Calu3 (cell line): ENCODE data around the gene PVALB. TPM values are rescaled to one million over a fixed set of nuclear protein-coding genes. Genes with fewer than 3 reads are reported as not detected.

Source experiments
- BruUV-seq: library from RNA; stranded (reverse); fragments of 400-500 nt; replicated peaks from 2 replicates; lab custom pipeline; 2021; lab: Mats Ljungman, UMichigan
- CTCF ChIA-PET: fragments of 300-600 bp; sonication (Branson Sonifier 250); formaldehyde crosslinking; loops from one replicate; lab custom pipeline; 2022; ENCODE audit warnings: antibody characterized with exemption; lab: Charles Lee
- DNase-seq: peaks from one replicate; pipeline ENCODE4 v3.0.0; 2022
- H3K27ac Mint-ChIP-seq: one replicate; pipeline ENCODE4 v1.8.0; 2022; ENCODE audit warnings: mixed read lengths; ENCODE audit not compliant: unreplicated experiment
- H3K27me3 Mint-ChIP-seq: one replicate; pipeline ENCODE4 v1.8.0; 2022; ENCODE audit warnings: mixed read lengths; ENCODE audit not compliant: unreplicated experiment
- H3K36me3 Mint-ChIP-seq: one replicate; pipeline ENCODE4 v1.8.0; 2022; ENCODE audit warnings: mild to moderate bottlenecking, moderate library complexity, mixed read lengths; ENCODE audit not compliant: insufficient read depth, unreplicated experiment
- H3K4me1 Mint-ChIP-seq: one replicate; pipeline ENCODE4 v1.8.0; 2022; ENCODE audit warnings: mild to moderate bottlenecking, low read depth, mixed read lengths; ENCODE audit not compliant: unreplicated experiment
- H3K4me3 Mint-ChIP-seq: one replicate; pipeline ENCODE4 v1.8.0; 2022; ENCODE audit warnings: mild to moderate bottlenecking, low read depth, moderate library complexity, mixed read lengths; ENCODE audit not compliant: unreplicated experiment
- H3K9me3 Mint-ChIP-seq: one replicate; pipeline ENCODE4 v1.8.0; 2022; ENCODE audit warnings: low read depth, mixed read lengths; ENCODE audit not compliant: unreplicated experiment
- CTCF ChIP-seq: fragments of 200-600 bp; IDR thresholded peaks from one replicate; pipeline ENCODE4 v1.8.0; 2022; ENCODE audit warnings: antibody characterized with exemption; ENCODE audit not compliant: unreplicated experiment
- intact Hi-C: fragments of 100-400 bp; cut with micrococcal nuclease; formaldehyde crosslinking; loops from one replicate; pipeline ENCODE4 v1.10.0; 2022; ENCODE audit not compliant: unreplicated experiment
- total RNA-seq: library from RNA; stranded (reverse); gene quantifications from 2 replicates; pipeline ENCODE4 v1.2.3, GENCODE V29; 2022

Gene PVALB
- total RNA-seq, 1 experiment from 2014 or later: not detected

GRCh38 chr22:36863281-36863680 is 46.4 kb upstream of the PVALB start:
- H3K4me1 Mint-ChIP-seq: no peaks in the 10 kb centered on the region
- H3K9me3 Mint-ChIP-seq: no peaks in the 10 kb centered on the region
- CTCF ChIA-PET: no interaction called here
- no peak for DNase-seq
- intact Hi-C loops: no loop called here
- H3K4me3 Mint-ChIP-seq: no peak overlapping the region
- no TSS peak for BruUV-seq
- no peak for TF ChIP-seq CTCF
- no peaks in the 10 kb centered on the region for H3K36me3 Mint-ChIP-seq
- H3K27ac Mint-ChIP-seq: no peak overlapping the region
- peaks cover 43% of the 10 kb centered on the region for H3K27me3 Mint-ChIP-seq

- H3K27ac Mint-ChIP-seq: no peak overlapping the region
- intact Hi-C loops: no loop called here
- DNase-seq: no peak
- CTCF ChIA-PET: no interaction called here
- TF ChIP-seq CTCF: no peak
- no peaks in the 10 kb centered on the region for H3K4me1 Mint-ChIP-seq
- H3K9me3 Mint-ChIP-seq: no peaks in the 10 kb centered on the region
- no TSS peak for BruUV-seq
- no peak overlapping the region for H3K4me3 Mint-ChIP-seq
- no peaks in the 10 kb centered on the region for H3K36me3 Mint-ChIP-seq
- peaks cover 50% of the 10 kb centered on the region for H3K27me3 Mint-ChIP-seq
Observed at GRCh38 chr22:36862251-36863242, 45.7 kb upstream of the PVALB start.

- Mint-ChIP-seq H3K27ac (no peak within 1 kb of the TSS), H3K4me1 (peaks cover 8% of the 10 kb centered on the region), H3K4me3 (no peak within 1 kb of the TSS), H3K9me3 (no peaks in the 10 kb centered on the region), H3K27me3 (peaks cover 50% of the 10 kb centered on the region), H3K36me3 (no peaks in the 10 kb centered on the region)
- intact Hi-C loops: no loop called here
- no peak for DNase-seq
- no peak for TF ChIP-seq CTCF
- BruUV-seq: no TSS peak
- CTCF ChIA-PET: interaction anchor here (1.0 kb wide), 1 partner anchor 9 kb away, joined by 3 read pairs; no protein-coding TSS in a partner anchor
Observed at GRCh38 chr22:36860821-36861659, 44.2 kb upstream of the PVALB start, which contains the start of gene NCF4. NCF4 (plus strand) TSS chr22:36861006; CDS start chr22:36861172, 166 bp downstream.

GRCh38 chr22:36860438-36860820 is 43.6 kb upstream of the PVALB start:
- no peak for DNase-seq
- Mint-ChIP-seq H3K27ac (no peak overlapping the region), H3K27me3 (peaks cover 47% of the 10 kb centered on the region), H3K36me3 (no peaks in the 10 kb centered on the region), H3K4me1 (peaks cover 9% of the 10 kb centered on the region), H3K4me3 (no peak overlapping the region), H3K9me3 (no peaks in the 10 kb centered on the region)
- intact Hi-C loops: no loop called here
- no peak for TF ChIP-seq CTCF
- CTCF ChIA-PET: interaction anchor here (1.0 kb wide), 1 partner anchor 9 kb away, joined by 3 read pairs; no protein-coding TSS in a partner anchor
- BruUV-seq: no TSS peak
